ENCODE results near the gene PROZ. TPM values are rescaled to one million over a fixed set of nuclear protein-coding genes. Genes with fewer than 3 reads are reported as not detected.

Gene PROZ
- total RNA-seq, 2 experiments from 2014 or later, result not detected

GRCh38 chr13:113150550-113151365 lies 7.7 kb upstream of the PROZ start:
- no peaks in the 10 kb centered on the region for H3K9me3 ChIP-seq (ENCODE audit: low read length)
- H3K4me1 ChIP-seq (ENCODE audit: insufficient read depth, low read length, poor library complexity, severe bottlenecking), result peaks cover 3% of the 10 kb centered on the region
- DNase-seq (ENCODE audit: low spot score), result no peak
- no peak overlapping the region for H3K27ac ChIP-seq (ENCODE audit: low read depth, low read length, poor library complexity, severe bottlenecking)
- H3K79me2 ChIP-seq (ENCODE audit: insufficient read depth, low read depth, low read length), result no peaks in the 10 kb centered on the region
- no peak overlapping the region for H2AFZ ChIP-seq (ENCODE audit: low read length)
- intact Hi-C loops (cut with micrococcal nuclease; ENCODE audit: unreplicated experiment), result no loop called here
- CTCF ChIA-PET (ENCODE audit: unreplicated experiment), result no interaction called here
- TF ChIP-seq CTCF (conservative IDR thresholded peaks at IDR 0.05; ENCODE audit: low read length) (no peak), EZH2phosphoT487 (IDR thresholded peaks at IDR 0.05; ENCODE audit: borderline replicate concordance, low read depth, low read length) (no peak)
- no TSS peak for BruUV-seq (replicated peaks)
- H3K4me2 ChIP-seq (ENCODE audit: low read length), result no peak overlapping the region
- no peak overlapping the region for H3K4me3 ChIP-seq (ENCODE audit: low read depth, low read length, poor library complexity, severe bottlenecking)
- H3K36me3 ChIP-seq (ENCODE audit: insufficient read depth, low read length), result no peaks in the 10 kb centered on the region
- no peaks in the 10 kb centered on the region for H3K9me2 ChIP-seq (ENCODE audit: insufficient read depth, low read length)
- POLR2A ChIA-PET, result no interaction called here
- no peaks in the 10 kb centered on the region for H4K20me1 ChIP-seq (ENCODE audit: insufficient read depth, low read length)

- Histone ChIP-seq H3K4me2 (ENCODE audit: low read length) (no peak overlapping the region), H3K9me2 (ENCODE audit: insufficient read depth, low read length) (no peaks in the 10 kb centered on the region), H3K36me3 (ENCODE audit: insufficient read depth, low read length) (no peaks in the 10 kb centered on the region), H4K20me1 (ENCODE audit: insufficient read depth, low read length) (no peaks in the 10 kb centered on the region), H3K4me3 (ENCODE audit: low read depth, low read length, poor library complexity, severe bottlenecking) (no peak overlapping the region), H3K79me2 (ENCODE audit: insufficient read depth, low read depth, low read length) (no peaks in the 10 kb centered on the region), H2AFZ (ENCODE audit: low read length) (no peak overlapping the region), H3K9me3 (ENCODE audit: low read length) (no peaks in the 10 kb centered on the region), H3K27ac (ENCODE audit: low read depth, low read length, poor library complexity, severe bottlenecking) (no peak overlapping the region), H3K4me1 (ENCODE audit: insufficient read depth, low read length, poor library complexity, severe bottlenecking) (peaks cover 3% of the 10 kb centered on the region)
- DNase-seq (ENCODE audit: low spot score), result no peak
- no TSS peak for BruUV-seq (replicated peaks)
- CTCF ChIA-PET (ENCODE audit: unreplicated experiment), result no interaction called here
- intact Hi-C loops (cut with micrococcal nuclease; ENCODE audit: unreplicated experiment), result no loop called here
- TF ChIP-seq CTCF (conservative IDR thresholded peaks at IDR 0.05; ENCODE audit: low read length) (no peak), EZH2phosphoT487 (IDR thresholded peaks at IDR 0.05; ENCODE audit: borderline replicate concordance, low read depth, low read length) (no peak)
- POLR2A ChIA-PET, result no interaction called here
Measured at GRCh38 chr13:113151745-113152690, 6.4 kb upstream of the PROZ start.

GRCh38 chr13:113152691-113152983 lies 5.8 kb upstream of the PROZ start:
- Histone ChIP-seq H3K27ac (ENCODE audit: low read depth, low read length, poor library complexity, severe bottlenecking) (no peak overlapping the region), H3K4me3 (ENCODE audit: low read depth, low read length, poor library complexity, severe bottlenecking) (no peak overlapping the region), H3K9me2 (ENCODE audit: insufficient read depth, low read length) (no peaks in the 10 kb centered on the region), H4K20me1 (ENCODE audit: insufficient read depth, low read length) (no peaks in the 10 kb centered on the region), H3K4me2 (ENCODE audit: low read length) (no peak overlapping the region), H3K79me2 (ENCODE audit: insufficient read depth, low read depth, low read length) (no peaks in the 10 kb centered on the region), H3K4me1 (ENCODE audit: insufficient read depth, low read length, poor library complexity, severe bottlenecking) (peaks cover 3% of the 10 kb centered on the region), H2AFZ (ENCODE audit: low read length) (no peak overlapping the region), H3K9me3 (ENCODE audit: low read length) (no peaks in the 10 kb centered on the region), H3K36me3 (ENCODE audit: insufficient read depth, low read length) (no peaks in the 10 kb centered on the region)
- POLR2A ChIA-PET, result no interaction called here
- BruUV-seq (replicated peaks), result no TSS peak
- TF ChIP-seq CTCF (conservative IDR thresholded peaks at IDR 0.05; ENCODE audit: low read length) (no peak), EZH2phosphoT487 (IDR thresholded peaks at IDR 0.05; ENCODE audit: borderline replicate concordance, low read depth, low read length) (no peak)
- CTCF ChIA-PET (ENCODE audit: unreplicated experiment), result no interaction called here
- intact Hi-C loops (cut with micrococcal nuclease; ENCODE audit: unreplicated experiment), result no loop called here
- no peak for DNase-seq (ENCODE audit: low spot score)
